ENCODE data around the gene GPC4.

Gene GPC4

DNA sequence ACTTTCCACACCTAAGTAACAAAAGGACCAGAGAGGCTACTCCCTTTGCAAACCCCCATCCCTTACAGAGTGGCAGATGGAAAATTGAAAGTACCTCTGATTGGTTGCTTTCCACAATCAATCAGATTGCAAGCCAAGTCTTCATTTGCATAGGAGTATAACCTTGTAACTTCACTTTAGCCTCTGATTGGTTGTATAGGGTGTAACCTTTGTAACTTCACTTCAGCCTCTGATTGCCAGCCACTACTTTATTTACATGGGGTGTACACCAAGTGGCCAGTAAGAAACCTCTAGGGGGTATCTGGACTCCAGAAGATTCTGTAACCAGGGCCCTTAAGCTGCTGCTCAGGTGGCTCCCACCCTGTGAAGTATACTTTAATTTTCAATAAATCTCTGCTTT lies 48.6 kb downstream of the GPC4 start:
- Histone ChIP-seq H3K36me3 (ENCODE audit: control insufficient read depth, insufficient read depth, low read length) (no peaks in the 10 kb centered on the region), H3K27me3 (ENCODE audit: control insufficient read depth, insufficient read depth, low read length) (no peaks in the 10 kb centered on the region), H3K9me3 (ENCODE audit: control insufficient read depth, insufficient read depth, low read length) (no peaks in the 10 kb centered on the region), H3K4me3 (ENCODE audit: low read length) (no peak overlapping the region), H3K27ac (ENCODE audit: low read length) (no peak overlapping the region), H3K4me1 (ENCODE audit: control insufficient read depth, insufficient read depth, low read length) (no peaks in the 10 kb centered on the region)
- DNase-seq (ENCODE audit: low read depth, low spot score): no peak

DNA sequence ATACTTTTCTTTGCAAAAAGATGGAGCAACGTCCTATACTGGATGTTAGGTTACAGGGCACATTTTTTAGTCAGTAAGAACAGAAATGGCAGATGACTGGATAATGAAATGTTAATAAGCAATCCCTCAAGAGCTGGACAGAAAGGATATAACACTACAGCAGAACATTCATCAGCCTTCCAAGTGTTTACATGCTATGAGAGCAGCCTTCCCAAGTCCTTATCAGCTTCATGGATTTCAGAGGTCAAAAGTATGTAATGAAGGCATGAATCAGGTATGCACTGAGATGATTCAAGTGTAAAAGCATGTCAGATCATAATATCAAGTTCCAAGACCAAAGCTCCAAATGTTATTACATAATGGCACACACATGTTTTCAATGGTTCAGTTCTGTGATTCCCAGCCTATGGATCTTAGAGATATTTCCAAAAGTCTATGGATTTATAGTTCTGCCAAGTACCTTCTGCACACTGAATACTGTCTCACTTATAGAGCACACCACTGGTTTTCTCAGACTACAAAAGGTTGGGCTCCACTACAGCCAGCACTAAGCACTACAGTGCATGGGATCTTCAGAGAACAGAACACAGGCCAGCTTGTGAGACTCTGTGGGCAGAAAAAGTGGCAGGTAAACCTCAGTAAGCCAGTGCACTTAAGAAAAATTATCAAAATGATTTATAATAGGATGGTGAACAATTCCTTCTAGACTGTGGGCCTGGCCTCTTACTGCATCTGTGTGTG lies 49.2 kb downstream of the GPC4 start:
- WGBS (ENCODE audit: insufficient coverage, insufficient read length): no CpG with 5 or more reads among the region's 1 CpG
- H3K27me3 ChIP-seq (ENCODE audit: control insufficient read depth, insufficient read depth, low read length): no peaks in the 10 kb centered on the region
- no peaks in the 10 kb centered on the region for H3K36me3 ChIP-seq (ENCODE audit: control insufficient read depth, insufficient read depth, low read length)
- no peak overlapping the region for H3K27ac ChIP-seq (ENCODE audit: low read length)
- no peak for DNase-seq (ENCODE audit: low read depth, low spot score)
- H3K9me3 ChIP-seq (ENCODE audit: control insufficient read depth, insufficient read depth, low read length): no peaks in the 10 kb centered on the region
- no peak overlapping the region for H3K4me3 ChIP-seq (ENCODE audit: low read length)
- no peaks in the 10 kb centered on the region for H3K4me1 ChIP-seq (ENCODE audit: control insufficient read depth, insufficient read depth, low read length)

DNA sequence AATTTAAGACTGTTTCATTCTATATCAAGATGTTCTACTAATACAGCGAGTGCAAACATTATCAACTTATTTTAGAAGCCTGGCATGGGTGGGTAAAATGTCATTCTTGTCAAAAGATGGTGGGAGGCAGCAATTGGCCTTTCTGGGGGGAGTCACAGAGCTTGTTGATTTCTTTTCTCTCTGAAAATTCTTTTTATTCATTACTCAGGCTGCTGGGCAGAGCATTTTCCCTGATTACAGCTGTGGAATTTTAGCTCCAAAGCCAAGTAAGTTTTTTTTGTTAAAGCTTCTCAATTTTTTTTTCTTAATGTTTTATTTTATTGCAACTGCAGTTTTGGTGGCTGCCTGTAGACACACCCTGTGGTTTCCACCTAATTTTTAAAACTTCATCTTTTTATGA lies 50.4 kb downstream of the GPC4 start:
- Histone ChIP-seq H3K4me3 (ENCODE audit: low read length) (no peak overlapping the region), H3K27me3 (ENCODE audit: control insufficient read depth, insufficient read depth, low read length) (no peaks in the 10 kb centered on the region), H3K36me3 (ENCODE audit: control insufficient read depth, insufficient read depth, low read length) (no peaks in the 10 kb centered on the region), H3K9me3 (ENCODE audit: control insufficient read depth, insufficient read depth, low read length) (no peaks in the 10 kb centered on the region), H3K4me1 (ENCODE audit: control insufficient read depth, insufficient read depth, low read length) (peaks cover 2% of the 10 kb centered on the region; the same call in 1 of the 2 replicates), H3K27ac (ENCODE audit: low read length) (no peak overlapping the region)
- DNase-seq (ENCODE audit: low read depth, low spot score): no peak
- WGBS (ENCODE audit: insufficient coverage, insufficient read length): no CpG with 5 or more reads among the region's 1 CpG

DNA sequence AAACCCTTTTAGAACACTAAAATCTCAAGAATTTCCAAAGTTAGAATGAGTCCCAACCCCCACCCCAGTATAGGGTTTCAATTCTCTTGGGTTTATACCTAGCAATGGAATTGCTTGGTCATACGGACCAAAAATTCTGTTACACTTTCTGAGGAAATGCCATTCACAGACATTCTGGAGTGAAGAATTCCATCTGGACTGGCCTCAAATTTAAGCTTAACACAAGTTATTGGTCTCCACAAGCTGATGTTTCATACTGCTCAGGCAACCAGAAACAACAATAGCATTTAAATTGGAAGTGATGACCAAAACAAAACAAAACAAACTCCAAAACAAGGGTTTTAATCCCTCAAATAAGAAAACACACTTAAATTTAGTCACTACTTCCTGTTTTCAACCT lies 51.1 kb downstream of the GPC4 start:
- no peak overlapping the region for H3K4me3 ChIP-seq (ENCODE audit: low read length)
- no peak for DNase-seq (ENCODE audit: low read depth, low spot score)
- no peaks in the 10 kb centered on the region for H3K27me3 ChIP-seq (ENCODE audit: control insufficient read depth, insufficient read depth, low read length)
- H3K36me3 ChIP-seq (ENCODE audit: control insufficient read depth, insufficient read depth, low read length): no peaks in the 10 kb centered on the region
- no peaks in the 10 kb centered on the region for H3K9me3 ChIP-seq (ENCODE audit: control insufficient read depth, insufficient read depth, low read length)
- H3K4me1 ChIP-seq (ENCODE audit: control insufficient read depth, insufficient read depth, low read length): peaks cover 2% of the 10 kb centered on the region; the same call in 1 of the 2 replicates
- no CpG with 5 or more reads among the region's 1 CpG for WGBS (ENCODE audit: insufficient coverage, insufficient read length)
- H3K27ac ChIP-seq (ENCODE audit: low read length): no peak overlapping the region

DNA sequence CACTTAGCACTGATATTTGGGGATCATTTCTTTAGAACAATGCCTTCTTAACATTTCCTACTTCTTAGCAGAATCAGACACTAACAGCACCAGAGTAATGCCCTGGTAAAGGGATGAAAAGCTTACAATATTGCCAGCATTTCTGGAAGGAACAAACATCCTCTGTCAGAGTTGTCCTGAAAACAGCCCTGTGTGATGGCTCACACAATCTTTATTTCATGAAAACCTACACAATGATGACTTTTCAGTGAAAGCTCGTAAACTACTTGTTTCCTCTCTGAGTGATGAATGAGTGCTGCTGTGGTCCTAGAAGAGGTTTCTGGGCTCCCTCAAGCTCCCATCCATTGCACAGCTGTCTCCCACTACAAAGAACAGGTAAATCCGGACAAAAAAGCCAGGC lies 52.8 kb downstream of the GPC4 start:
- no peak for DNase-seq (ENCODE audit: low read depth, low spot score)
- Histone ChIP-seq H3K27me3 (ENCODE audit: control insufficient read depth, insufficient read depth, low read length) (no peaks in the 10 kb centered on the region), H3K4me3 (ENCODE audit: low read length) (no peak overlapping the region), H3K36me3 (ENCODE audit: control insufficient read depth, insufficient read depth, low read length) (no peaks in the 10 kb centered on the region), H3K4me1 (ENCODE audit: control insufficient read depth, insufficient read depth, low read length) (peaks cover 2% of the 10 kb centered on the region; the same call in 1 of the 2 replicates), H3K9me3 (ENCODE audit: control insufficient read depth, insufficient read depth, low read length) (no peaks in the 10 kb centered on the region), H3K27ac (ENCODE audit: low read length) (no peak overlapping the region)
- WGBS (ENCODE audit: insufficient coverage, insufficient read length): no CpG with 5 or more reads among the region's 2 CpGs

DNA sequence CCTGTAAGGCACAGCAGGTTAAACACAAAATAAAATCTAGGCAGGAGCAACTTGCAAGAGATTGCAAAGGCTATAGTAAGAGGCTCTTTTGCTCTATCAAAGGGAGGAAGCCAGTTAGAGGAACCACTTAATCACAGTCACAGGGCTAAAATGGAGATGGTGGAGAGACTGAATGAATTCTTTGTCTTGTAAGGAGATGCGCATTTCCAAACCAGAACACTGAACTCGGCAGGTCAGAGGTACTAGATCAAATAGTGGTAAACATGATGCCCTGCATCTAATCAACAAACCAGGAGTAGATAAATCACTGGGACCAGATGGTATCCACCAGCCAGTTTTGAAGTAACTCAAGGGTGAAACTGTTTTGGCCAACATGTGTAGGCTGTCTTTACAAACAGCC lies 55.8 kb downstream of the GPC4 start:
- H3K9me3 ChIP-seq (ENCODE audit: control insufficient read depth, insufficient read depth, low read length): no peaks in the 10 kb centered on the region
- no peaks in the 10 kb centered on the region for H3K36me3 ChIP-seq (ENCODE audit: control insufficient read depth, insufficient read depth, low read length)
- no peak for DNase-seq (ENCODE audit: low read depth, low spot score)
- no peak overlapping the region for H3K4me3 ChIP-seq (ENCODE audit: low read length)
- H3K27me3 ChIP-seq (ENCODE audit: control insufficient read depth, insufficient read depth, low read length): no peaks in the 10 kb centered on the region
- no peak overlapping the region for H3K27ac ChIP-seq (ENCODE audit: low read length)
- no CpG with 5 or more reads among the region's 2 CpGs for WGBS (ENCODE audit: insufficient coverage, insufficient read length)
- H3K4me1 ChIP-seq (ENCODE audit: control insufficient read depth, insufficient read depth, low read length): peaks cover 2% of the 10 kb centered on the region; the same call in 1 of the 2 replicates

DNA sequence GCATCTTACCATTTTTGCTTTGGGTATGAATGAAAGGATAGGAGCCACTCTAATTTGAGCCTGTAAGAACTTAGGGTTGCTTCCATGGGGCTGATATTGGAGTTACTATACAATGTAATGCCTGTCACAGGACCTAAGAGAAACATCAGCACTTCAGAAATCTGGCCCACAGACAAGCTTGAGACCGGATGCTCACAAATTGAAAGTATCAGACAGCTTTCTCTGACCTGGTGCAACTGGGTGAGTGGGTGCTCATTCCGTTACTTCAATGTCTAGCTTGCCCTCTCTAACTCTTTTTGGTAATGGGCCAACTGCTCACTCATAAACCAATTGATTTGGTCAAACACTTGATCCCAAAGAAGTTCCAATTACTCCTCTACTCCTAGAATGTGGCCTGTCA lies 62.1 kb downstream of the GPC4 start:
- WGBS (ENCODE audit: insufficient coverage, insufficient read length): no CpG with 5 or more reads among the region's 2 CpGs
- no peaks in the 10 kb centered on the region for H3K27me3 ChIP-seq (ENCODE audit: control insufficient read depth, insufficient read depth, low read length)

DNA sequence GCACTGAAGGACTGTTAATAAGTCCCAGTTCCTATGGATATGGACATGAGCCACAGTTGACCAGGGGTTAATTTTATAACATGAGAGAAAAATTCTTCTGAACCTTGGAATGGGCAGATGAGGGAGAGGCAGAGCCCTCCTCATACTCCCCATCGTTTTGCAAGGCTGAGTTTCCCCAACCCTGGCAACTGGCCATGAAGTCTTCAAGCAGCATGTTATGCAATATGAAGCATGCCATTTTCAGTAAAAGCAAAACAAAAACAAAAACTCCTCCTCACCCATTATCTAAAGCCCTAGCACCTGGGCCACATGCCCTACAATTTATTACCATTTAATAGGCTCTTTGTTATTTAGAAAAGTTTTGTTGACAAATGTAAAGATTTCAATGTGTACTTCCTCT lies 64.5 kb downstream of the GPC4 start:
- no peaks in the 10 kb centered on the region for H3K27me3 ChIP-seq (ENCODE audit: control insufficient read depth, insufficient read depth, low read length)
- no CpG with 5 or more reads among the region's 1 CpG for WGBS (ENCODE audit: insufficient coverage, insufficient read length)
- no peak overlapping the region for H3K4me3 ChIP-seq (ENCODE audit: low read length)
- no peaks in the 10 kb centered on the region for H3K9me3 ChIP-seq (ENCODE audit: control insufficient read depth, insufficient read depth, low read length)
- no peak overlapping the region for H3K27ac ChIP-seq (ENCODE audit: low read length)
- H3K4me1 ChIP-seq (ENCODE audit: control insufficient read depth, insufficient read depth, low read length): peaks cover 3% of the 10 kb centered on the region; the same call in 1 of the 2 replicates
- DNase-seq (ENCODE audit: low read depth, low spot score): no peak
- no peaks in the 10 kb centered on the region for H3K36me3 ChIP-seq (ENCODE audit: control insufficient read depth, insufficient read depth, low read length)

More for the DNA sequence above, 62.1 kb downstream of the GPC4 start:
- peaks cover 3% of the 10 kb centered on the region; the same call in 1 of the 2 replicates for H3K4me1 ChIP-seq (ENCODE audit: control insufficient read depth, insufficient read depth, low read length)
- no peak overlapping the region for H3K27ac ChIP-seq (ENCODE audit: low read length)
- H3K4me3 ChIP-seq (ENCODE audit: low read length): no peak overlapping the region
- H3K36me3 ChIP-seq (ENCODE audit: control insufficient read depth, insufficient read depth, low read length): no peaks in the 10 kb centered on the region
- H3K9me3 ChIP-seq (ENCODE audit: control insufficient read depth, insufficient read depth, low read length): no peaks in the 10 kb centered on the region
- DNase-seq (ENCODE audit: low read depth, low spot score): no peak

DNA sequence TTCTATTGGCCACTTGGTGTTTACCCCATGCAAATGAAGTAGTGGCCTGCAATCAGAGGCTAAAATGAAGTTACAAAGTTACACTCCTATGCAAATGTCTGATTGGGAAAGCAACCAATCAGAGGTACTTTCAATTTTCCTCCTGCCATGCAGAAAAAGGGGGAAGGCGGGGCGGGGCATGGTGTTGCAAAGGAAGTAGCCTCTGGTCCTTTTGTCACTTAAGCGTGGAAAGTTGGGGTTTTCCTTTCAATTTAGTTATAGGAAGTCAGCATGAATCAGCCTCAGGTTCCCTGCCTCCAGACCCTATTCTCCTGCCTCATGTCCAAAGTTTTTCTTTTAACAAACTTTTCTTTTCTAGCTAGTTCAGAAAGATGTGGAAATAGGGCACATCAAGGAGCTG lies 69.3 kb downstream of the GPC4 start:
- H3K27ac ChIP-seq (ENCODE audit: low read length): no peak overlapping the region
- DNase-seq (ENCODE audit: low read depth, low spot score): no peak
- no peak overlapping the region for H3K4me3 ChIP-seq (ENCODE audit: low read length)
- WGBS (ENCODE audit: insufficient coverage, insufficient read length): no CpG with 5 or more reads among the region's 3 CpGs
- no peaks in the 10 kb centered on the region for H3K9me3 ChIP-seq (ENCODE audit: control insufficient read depth, insufficient read depth, low read length)
- H3K27me3 ChIP-seq (ENCODE audit: control insufficient read depth, insufficient read depth, low read length): no peaks in the 10 kb centered on the region
- H3K4me1 ChIP-seq (ENCODE audit: control insufficient read depth, insufficient read depth, low read length): peaks cover 3% of the 10 kb centered on the region; the same call in 1 of the 2 replicates
- no peaks in the 10 kb centered on the region for H3K36me3 ChIP-seq (ENCODE audit: control insufficient read depth, insufficient read depth, low read length)

DNA sequence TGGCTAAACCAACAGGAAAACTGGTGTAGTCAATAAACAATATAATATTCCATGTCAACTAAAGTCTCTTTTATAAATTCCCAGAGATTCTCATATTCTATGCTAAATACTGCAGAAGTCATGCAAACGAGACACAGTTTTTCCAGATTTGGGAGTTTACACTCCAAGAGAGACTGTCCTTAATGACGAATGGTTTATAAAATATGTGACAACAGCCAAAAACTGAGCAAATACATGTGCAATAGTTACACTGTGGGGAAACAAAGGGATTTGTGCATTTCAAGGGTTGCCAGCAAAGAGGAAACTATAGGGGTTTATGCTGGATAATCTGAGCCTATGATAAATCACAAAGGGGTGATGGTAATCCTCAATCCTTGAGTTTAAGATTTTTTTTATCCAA lies 75.7 kb downstream of the GPC4 start:
- Histone ChIP-seq H3K36me3 (ENCODE audit: control insufficient read depth, insufficient read depth, low read length) (no peaks in the 10 kb centered on the region), H3K9me3 (ENCODE audit: control insufficient read depth, insufficient read depth, low read length) (no peaks in the 10 kb centered on the region), H3K27ac (ENCODE audit: low read length) (no peak overlapping the region), H3K4me3 (ENCODE audit: low read length) (no peak overlapping the region), H3K4me1 (ENCODE audit: control insufficient read depth, insufficient read depth, low read length) (no peaks in the 10 kb centered on the region), H3K27me3 (ENCODE audit: control insufficient read depth, insufficient read depth, low read length) (no peaks in the 10 kb centered on the region)
- no CpG with 5 or more reads among the region's 2 CpGs for WGBS (ENCODE audit: insufficient coverage, insufficient read length)
- DNase-seq (ENCODE audit: low read depth, low spot score): no peak

DNA sequence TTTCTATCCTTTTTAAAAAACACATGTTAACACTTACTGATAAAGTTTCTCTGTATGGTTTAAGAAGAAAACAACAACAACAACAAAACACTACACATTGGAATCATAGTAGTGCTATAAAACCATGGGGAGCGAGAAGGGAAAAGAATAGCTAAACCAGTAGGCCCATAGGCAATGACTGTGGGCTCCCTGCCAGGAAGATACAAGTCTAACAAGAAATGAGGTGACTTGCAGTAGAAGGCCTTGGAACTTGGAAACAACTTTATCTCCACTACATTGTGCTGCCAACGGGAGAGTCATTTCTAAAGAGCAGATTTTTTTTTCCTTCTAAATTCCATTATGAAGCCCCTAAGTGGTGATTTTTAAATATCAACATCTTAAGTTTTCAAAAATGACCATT lies 78.0 kb downstream of the GPC4 start:
- H3K36me3 ChIP-seq (ENCODE audit: control insufficient read depth, insufficient read depth, low read length): no peaks in the 10 kb centered on the region
- H3K27me3 ChIP-seq (ENCODE audit: control insufficient read depth, insufficient read depth, low read length): no peaks in the 10 kb centered on the region
- H3K27ac ChIP-seq (ENCODE audit: low read length): no peak overlapping the region
- DNase-seq (ENCODE audit: low read depth, low spot score): no peak
- WGBS (ENCODE audit: insufficient coverage, insufficient read length): no CpG with 5 or more reads among the region's 2 CpGs
- no peaks in the 10 kb centered on the region for H3K4me1 ChIP-seq (ENCODE audit: control insufficient read depth, insufficient read depth, low read length)
- no peak overlapping the region for H3K4me3 ChIP-seq (ENCODE audit: low read length)
- H3K9me3 ChIP-seq (ENCODE audit: control insufficient read depth, insufficient read depth, low read length): no peaks in the 10 kb centered on the region

Measured in iPS DF 6.9 (cell line).